IMR-90 (cell line): ENCODE data around the gene GLIS1. TPM values are rescaled to one million over a fixed set of nuclear protein-coding genes. Genes with fewer than 3 reads are reported as not detected.

Experiments used
- ATAC-seq: fragments of 200-7000 bp; cut with Tn5 transposase; 2 replicates; pipeline ENCODE4 v1.9.1; 2020; ENCODE audit warnings: low read depth, mild to moderate bottlenecking, moderate library complexity
- BruUV-seq: library from RNA; stranded (reverse); fragments of 400-500 nt; replicated peaks from 2 replicates; lab custom pipeline; 2021; lab: Mats Ljungman, UMichigan
- CTCF ChIA-PET: fragments of 300-600 bp; formaldehyde crosslinking; extraction: SDS; loops from one replicate; lab custom pipeline; 2021; ENCODE audit warnings: antibody characterized with exemption; lab: Yijun Ruan, JAX
- POLR2A ChIA-PET: fragments of 300-600 bp; sonication (Branson Sonifier 250); formaldehyde crosslinking; loops from one replicate; lab custom pipeline; 2022; ENCODE audit warnings: antibody characterized with exemption; ENCODE audit not compliant: unreplicated experiment; lab: Charles Lee
- DNase-seq: peaks from one replicate; pipeline ENCODE4 v3.0.0; 2013
- H2AFZ ChIP-seq: replicated peaks from 2 replicates; pipeline ENCODE3; 2013; ENCODE audit warnings: low read length, mild to moderate bottlenecking; ENCODE audit not compliant: poor library complexity
- H2AK5ac ChIP-seq: 2 replicates; pipeline ENCODE4 v1.6.1; 2013; ENCODE audit warnings: low read depth, low read length, inconsistent platforms
- H2AK9ac ChIP-seq: replicated peaks from 2 replicates; pipeline ENCODE3; 2013; ENCODE audit warnings: mild to moderate bottlenecking, low read depth, low read length, moderate library complexity; ENCODE audit not compliant: poor library complexity
- H2BK120ac ChIP-seq: 2 replicates; pipeline ENCODE4 v1.6.1; 2013; ENCODE audit warnings: low read depth, low read length, inconsistent platforms
- H2BK15ac ChIP-seq: 3 replicates; pipeline ENCODE4 v1.6.1; 2013; ENCODE audit warnings: low read depth, low read length, inconsistent platforms
- H2BK20ac ChIP-seq: 2 replicates; pipeline ENCODE4 v1.6.1; 2013; ENCODE audit warnings: low read depth, mild to moderate bottlenecking, inconsistent platforms, low read length, moderate library complexity
- H2BK5ac ChIP-seq: 2 replicates; pipeline ENCODE4 v1.6.1; 2013; ENCODE audit warnings: mild to moderate bottlenecking, low read depth, low read length, inconsistent platforms; ENCODE audit not compliant: poor library complexity, severe bottlenecking
- H3K14ac ChIP-seq: replicated peaks from 2 replicates; pipeline ENCODE4 v1.6.1; 2013; ENCODE audit warnings: low read depth, low read length, inconsistent platforms
- H3K18ac ChIP-seq: 2 replicates; pipeline ENCODE4 v1.6.1; 2013; ENCODE audit warnings: low read depth, low read length, control low read depth
- H3K23ac ChIP-seq: 2 replicates; pipeline ENCODE4 v1.6.1; 2013; ENCODE audit warnings: low read depth, low read length, inconsistent platforms
- H3K27ac ChIP-seq: 2 replicates; pipeline ENCODE4 v1.5.1; 2013; ENCODE audit warnings: mild to moderate bottlenecking, control low read depth, low read length; ENCODE audit not compliant: insufficient read depth
- H3K27me3 ChIP-seq: 2 replicates; pipeline ENCODE4 v1.6.1; 2013; ENCODE audit warnings: low read length; ENCODE audit not compliant: control insufficient read depth, insufficient read depth
- H3K36me3 ChIP-seq: 2 replicates; pipeline ENCODE4 v1.6.1; 2013; ENCODE audit warnings: low read length, mixed read lengths; ENCODE audit not compliant: control insufficient read depth, insufficient read depth
- H3K4ac ChIP-seq: 2 replicates; pipeline ENCODE4 v1.6.1; 2013; ENCODE audit warnings: low read depth, low read length, inconsistent platforms
- H3K4me1 ChIP-seq: 2 replicates; pipeline ENCODE4 v1.6.1; 2013; ENCODE audit warnings: low read length, mixed read lengths; ENCODE audit not compliant: control insufficient read depth, insufficient read depth
- H3K4me2 ChIP-seq: 2 replicates; pipeline ENCODE4 v1.6.1; 2013; ENCODE audit warnings: low read depth, mild to moderate bottlenecking, control low read depth, low read length, moderate library complexity
- H3K4me3 ChIP-seq: 2 replicates; pipeline ENCODE4 v1.5.1; 2013; ENCODE audit warnings: low read depth, mild to moderate bottlenecking, control low read depth, low read length, moderate library complexity; ENCODE audit not compliant: insufficient read depth
- H3K56ac ChIP-seq: 2 replicates; pipeline ENCODE4 v1.6.1; 2013; ENCODE audit warnings: low read length, inconsistent platforms; ENCODE audit not compliant: insufficient read depth; ENCODE audit errors: extremely low read depth
- H3K79me1 ChIP-seq, 2 experiments: 2 replicates each; pipeline ENCODE4 v1.6.1; 2013; ENCODE audit warnings: low read length in 2 of 2, inconsistent platforms in 1 of 2, low read depth in 1 of 2
- H3K9ac ChIP-seq: 2 replicates; pipeline ENCODE4 v1.6.1; 2013; ENCODE audit warnings: low read depth, low read length, control low read depth
- H3K9me1 ChIP-seq: 2 replicates; pipeline ENCODE4 v1.6.1; 2013; ENCODE audit warnings: low read length, inconsistent platforms; ENCODE audit not compliant: insufficient read depth
- H3K9me3 ChIP-seq: 2 replicates; pipeline ENCODE4 v1.6.1; 2013; ENCODE audit warnings: low read length; ENCODE audit not compliant: control insufficient read depth, insufficient read depth
- H4K20me1 ChIP-seq: 2 replicates; pipeline ENCODE4 v1.6.1; 2013; ENCODE audit warnings: low read length, inconsistent platforms; ENCODE audit not compliant: insufficient read depth
- H4K5ac ChIP-seq: 2 replicates; pipeline ENCODE4 v1.6.1; 2013; ENCODE audit warnings: mild to moderate bottlenecking, low read depth, low read length, control low read depth
- H4K8ac ChIP-seq, 2 experiments: 2 replicates each; pipeline ENCODE4 v1.6.1; 2013; ENCODE audit warnings: low read depth in 2 of 2, low read length in 2 of 2, control low read depth in 1 of 2, inconsistent platforms in 1 of 2
- H4K91ac ChIP-seq: 2 replicates; pipeline ENCODE4 v1.6.1; 2013; ENCODE audit warnings: low read depth, low read length, inconsistent platforms; ENCODE audit not compliant: insufficient read depth
- CTCF ChIP-seq: conservative IDR thresholded peaks from 2 replicates; pipeline ENCODE4 v1.5.1; 2012; ENCODE audit warnings: mild to moderate bottlenecking, low read depth, low read length, improper control_type of control experiment
- FOS ChIP-seq: fragments of 150-350 bp; IDR thresholded peaks from 2 replicates; pipeline ENCODE4 v1.6.1; 2016; ENCODE audit warnings: low read depth, low read length
- MAFK ChIP-seq: IDR thresholded peaks from 2 replicates; pipeline ENCODE4 v1.6.1; 2012; ENCODE audit warnings: low read depth, low read length, improper control_type of control experiment
- MAZ ChIP-seq: IDR thresholded peaks from 2 replicates; pipeline ENCODE4 v1.6.1; 2012; ENCODE audit warnings: low read depth, mild to moderate bottlenecking, low read length, improper control_type of control experiment, moderate library complexity, borderline replicate concordance
- NFE2L2 ChIP-seq: fragments of 150-350 bp; IDR thresholded peaks from 2 replicates; pipeline ENCODE4 v1.6.1; 2016; ENCODE audit warnings: low read depth, mild to moderate bottlenecking, low read length
- POLR2A ChIP-seq: IDR thresholded peaks from 2 replicates; pipeline ENCODE4 v1.6.1; 2012; ENCODE audit warnings: mild to moderate bottlenecking, low read depth, low read length
- RCOR1 ChIP-seq: IDR thresholded peaks from 2 replicates; pipeline ENCODE4 v1.6.1; 2012; ENCODE audit warnings: mild to moderate bottlenecking, low read length, improper control_type of control experiment; ENCODE audit not compliant: insufficient replicate concordance
- SMC3 ChIP-seq: fragments of 150-350 bp; IDR thresholded peaks from 2 replicates; pipeline ENCODE4 v1.6.1; 2016; ENCODE audit warnings: low read depth, mild to moderate bottlenecking, antibody characterized with exemption, low read length, moderate library complexity
- USF2 ChIP-seq: fragments of 150-350 bp; IDR thresholded peaks from 2 replicates; pipeline ENCODE4 v1.6.1; 2017; ENCODE audit warnings: mild to moderate bottlenecking, antibody characterized with exemption, low read length, low read depth
- WGBS, 2 experiments: methylation state at CpG; one replicate each; pipeline versions ENCODE4 v1.1.5 to v1.1.7; 2013; ENCODE audit warnings: missing lambda C conversion rate in 2 of 2; ENCODE audit not compliant: insufficient read length in 1 of 2; ENCODE audit errors: extremely low coverage in 2 of 2; 5-methylcytosine and 5-hydroxymethylcytosine counted together
- dilution Hi-C: fragments of 300-500 bp; cut with HindIII; formaldehyde crosslinking; loops from one replicate; pipeline ENCODE4 v1.14.3; 2018; ENCODE audit warnings: low sequenced_read_pairs; ENCODE audit not compliant: unreplicated experiment
- in situ Hi-C: fragments of 300-500 bp; cut with MboI; formaldehyde crosslinking; loops from 3 replicates; pipeline ENCODE4 v1.14.3; 2019; ENCODE audit warnings: low sequenced_read_pairs, inconsistent platforms, mixed read lengths
- intact Hi-C: fragments of 100-400 bp; cut with micrococcal nuclease; formaldehyde crosslinking; loops from 2 replicates; pipeline ENCODE4 v1.10.0; 2022
- polyA plus RNA-seq, 3 experiments: library from polyadenylated mRNA; depleted of rRNA; stranded (reverse); fragments of >200 nt; gene quantifications; 2 replicates each; pipeline ENCODE4 v1.2.3, GENCODE V29; 2012; ENCODE audit warnings: low replicate concordance in 1 of 3
- total RNA-seq: library from RNA; depleted of rRNA; stranded (reverse); fragments of >200 nt; gene quantifications from 2 replicates; pipeline ENCODE4 v1.2.3, GENCODE V29; 2012

GLIS1 gene
- total and polyA plus RNA-seq, 2 of the 4 experiments (the other 2 are of a cell fraction) = 0.18 to 2.3 TPM

GRCh38 chr1:53477651-53478501 is 261.1 kb downstream of the GLIS1 start:
- Histone ChIP-seq H2AK9ac (peak overlapping the region; percentile 58), H2AFZ (peak overlapping the region; percentile 54), H2BK20ac (no peak overlapping the region), H2BK120ac (peak overlapping the region; percentile 15; the same call in 1 of the 2 replicates), H3K56ac (no peak overlapping the region), H2AK5ac (no peak overlapping the region), H3K4me2 (no peak overlapping the region; the same call in 1 of the 2 replicates), H4K91ac (no peak overlapping the region), H3K36me3 (no peaks in the 10 kb centered on the region), H3K9ac (no peak overlapping the region), H2BK15ac (no peak overlapping the region), H3K23ac (no peak overlapping the region), H3K9me3 (no peaks in the 10 kb centered on the region; the same call in 1 of the 2 replicates), H3K79me1 (no peaks in the 10 kb centered on the region), H3K27ac (no peak overlapping the region), H3K4me1 (peaks cover 4% of the 10 kb centered on the region; the same call in 1 of the 2 replicates), H2BK5ac (no peak overlapping the region), H3K18ac (no peak overlapping the region), H4K5ac (no peak overlapping the region), H4K8ac (no peak overlapping the region), H3K4ac (no peak overlapping the region), H3K9me1 (no peaks in the 10 kb centered on the region; the same call in 1 of the 2 replicates), H3K27me3 (peaks cover 62% of the 10 kb centered on the region), H4K20me1 (no peaks in the 10 kb centered on the region), H3K4me3 (no peak overlapping the region), H3K14ac (no peak overlapping the region)
- WGBS, 2 experiments = no CpG with 5 or more reads among the region's 12 CpGs
- BruUV-seq = no TSS peak
- ATAC-seq (peak; percentile 44), DNase-seq (no peak)
- TF ChIP-seq USF2 (no peak), MAFK (no peak), MAZ (no peak), SMC3 (no peak), FOS (no peak), POLR2A (no peak), RCOR1 (no peak), CTCF (no peak), NFE2L2 (no peak)
- ChIA-PET POLR2A (no interaction called here), CTCF (interaction anchor here (0.9 kb wide), 1 partner anchor 199 kb away, joined by 3 read pairs; no protein-coding TSS in a partner anchor)
- intact Hi-C loops = no loop called here
- in situ Hi-C loops = no loop called here
- dilution Hi-C loops = no loop called here
